Osteoblast (primary cell): Measurements from ENCODE around the gene GAL. TPM values are rescaled to one million over a fixed set of nuclear protein-coding genes. Genes with fewer than 3 reads are reported as not detected.

Source experiments
- DNase-seq: peaks from one replicate; pipeline ENCODE4 v3.0.0; 2011; ENCODE audit warnings: low spot score, mixed read lengths; ENCODE audit not compliant: insufficient read length; ENCODE audit errors: missing footprints
- H2AFZ ChIP-seq: 2 replicates; pipeline ENCODE4 v1.6.0; 2011; ENCODE audit warnings: mild to moderate bottlenecking, low read length
- H3K27ac ChIP-seq: 2 replicates; pipeline ENCODE4 v1.5.1; 2011; ENCODE audit warnings: mild to moderate bottlenecking, low read depth, low read length, moderate library complexity
- H3K27me3 ChIP-seq: 2 replicates; pipeline ENCODE4 v1.6.0; 2012; ENCODE audit warnings: mild to moderate bottlenecking, control low read depth, inconsistent platforms, low read length, moderate library complexity; ENCODE audit not compliant: insufficient read depth
- H3K36me3 ChIP-seq: 2 replicates; pipeline ENCODE4 v1.5.1; 2011; ENCODE audit warnings: mild to moderate bottlenecking, low read length, control low read depth, moderate library complexity; ENCODE audit not compliant: insufficient read depth
- H3K4me1 ChIP-seq: 2 replicates; pipeline ENCODE4 v1.5.1; 2011; ENCODE audit warnings: mild to moderate bottlenecking, low read length, control low read depth, moderate library complexity; ENCODE audit not compliant: insufficient read depth
- H3K4me2 ChIP-seq: 2 replicates; pipeline ENCODE4 v1.6.0; 2011; ENCODE audit warnings: mild to moderate bottlenecking, low read length; ENCODE audit not compliant: insufficient read depth
- H3K4me3 ChIP-seq: fragments of 200-600 bp; sonication (generic); 3 replicates; pipeline ENCODE4 v1.5.1; 2012; ENCODE audit warnings: mild to moderate bottlenecking, low read length, inconsistent platforms; ENCODE audit not compliant: insufficient read depth
- H3K79me2 ChIP-seq: 2 replicates; pipeline ENCODE4 v1.6.0; 2012; ENCODE audit warnings: mild to moderate bottlenecking, low read length, control low read depth, inconsistent platforms; ENCODE audit not compliant: insufficient read depth
- H3K9me3 ChIP-seq: 2 replicates; pipeline ENCODE4 v1.5.1; 2011; ENCODE audit warnings: low read depth, low read length, control low read depth
- H4K20me1 ChIP-seq: 2 replicates; pipeline ENCODE4 v1.6.0; 2012; ENCODE audit warnings: mild to moderate bottlenecking, low read length, control low read depth; ENCODE audit not compliant: insufficient read depth
- CTCF ChIP-seq: IDR thresholded peaks from 2 replicates; pipeline ENCODE4 v1.5.1; 2011; ENCODE audit warnings: mild to moderate bottlenecking, low read depth, low read length, moderate library complexity; ENCODE audit errors: extremely low read depth
- total RNA-seq: library from RNA; depleted of rRNA; stranded (reverse); fragments of >200 nt; gene quantifications from 2 replicates; pipeline ENCODE4 v1.2.3, GENCODE V29; 2012

The GAL gene
- total RNA-seq, 1 donor, result not detected

GRCh38 chr11:68653486-68654430 is 30.6 kb upstream of the GAL start:
- H3K79me2 ChIP-seq, result no peaks in the 10 kb centered on the region
- DNase-seq, result peak; percentile 58

GRCh38 chr11:68654978-68655377 is 29.4 kb upstream of the GAL start:
- Histone ChIP-seq H3K79me2 (no peaks in the 10 kb centered on the region), H2AFZ (no peak overlapping the region), H4K20me1 (no peaks in the 10 kb centered on the region), H3K9me3 (peaks cover 2% of the 10 kb centered on the region), H3K27me3 (peaks cover 46% of the 10 kb centered on the region), H3K4me1 (peaks cover 13% of the 10 kb centered on the region), H3K4me2 (no peak overlapping the region), H3K27ac (no peak overlapping the region), H3K4me3 (no peak overlapping the region), H3K36me3 (no peaks in the 10 kb centered on the region)
- no peak for DNase-seq
- no peak for TF ChIP-seq CTCF

More at GRCh38 chr11:68653486-68654430, 30.6 kb upstream of the GAL start:
- H3K27ac ChIP-seq, result no peak overlapping the region
- H3K36me3 ChIP-seq, result no peaks in the 10 kb centered on the region
- no peak overlapping the region for H2AFZ ChIP-seq
- peaks cover 58% of the 10 kb centered on the region for H3K27me3 ChIP-seq
- TF ChIP-seq CTCF, result no peak
- no peak overlapping the region for H3K4me2 ChIP-seq
- no peak overlapping the region for H3K4me3 ChIP-seq
- peaks cover 3% of the 10 kb centered on the region for H3K4me1 ChIP-seq
- no peaks in the 10 kb centered on the region for H4K20me1 ChIP-seq
- peaks cover 2% of the 10 kb centered on the region for H3K9me3 ChIP-seq

GRCh38 chr11:68655406-68655805 is 28.9 kb upstream of the GAL start:
- no peak overlapping the region for H3K27ac ChIP-seq
- peak; percentile 70 for DNase-seq
- no peaks in the 10 kb centered on the region for H3K36me3 ChIP-seq
- H4K20me1 ChIP-seq, result peaks cover under 1% of the 10 kb centered on the region
- peaks cover 46% of the 10 kb centered on the region for H3K27me3 ChIP-seq
- TF ChIP-seq CTCF, result no peak
- no peak overlapping the region for H2AFZ ChIP-seq
- no peaks in the 10 kb centered on the region for H3K79me2 ChIP-seq
- peaks cover 13% of the 10 kb centered on the region for H3K4me1 ChIP-seq
- peaks cover 2% of the 10 kb centered on the region for H3K9me3 ChIP-seq
- H3K4me3 ChIP-seq, result no peak overlapping the region
- H3K4me2 ChIP-seq, result no peak overlapping the region

GRCh38 chr11:68655806-68656205 is 28.5 kb upstream of the GAL start:
- H2AFZ ChIP-seq, result no peak overlapping the region
- H3K4me2 ChIP-seq, result no peak overlapping the region
- H3K4me3 ChIP-seq, result no peak overlapping the region
- H3K4me1 ChIP-seq, result peaks cover 13% of the 10 kb centered on the region
- TF ChIP-seq CTCF, result no peak
- peaks cover 50% of the 10 kb centered on the region for H3K27me3 ChIP-seq
- DNase-seq, result no peak
- H3K9me3 ChIP-seq, result peaks cover 2% of the 10 kb centered on the region
- peaks cover 4% of the 10 kb centered on the region for H4K20me1 ChIP-seq
- H3K79me2 ChIP-seq, result no peaks in the 10 kb centered on the region
- H3K36me3 ChIP-seq, result no peaks in the 10 kb centered on the region
- no peak overlapping the region for H3K27ac ChIP-seq
